Cardiac septum (tissue), 1 donor: ENCODE results near the gene HSPB3. TPM values are rescaled to one million over a fixed set of nuclear protein-coding genes. Genes with fewer than 3 reads are reported as not detected.
"Not testable (repeated sequence)": the region's sequence is repeated elsewhere in the genome, so short reads cannot be mapped to it uniquely, and the experiment has no call there.

ENCODE experiments used
- DNase-seq: peaks from one replicate; pipeline ENCODE4 v3.0.0-alpha.2; 2020; ENCODE audit warnings: low spot score
- intact Hi-C: fragments of 100-400 bp; cut with DNase I; formaldehyde crosslinking; loops from one replicate; pipeline ENCODE4 v1.14.0; 2022
- total RNA-seq: library from RNA; stranded (reverse); fragmentation: NEBNext Ultra II Directional; extraction: Animal tissue kit (Norgen Biotek cat#: 25700); gene quantifications from one replicate; pipeline ENCODE4 v1.2.1, GENCODE V29; 2021
- donor health status: DM: no; HTN: no; CAD: no.

Gene HSPB3
- total RNA-seq, 1 donor from 2014 or later = 210 TPM

- intact Hi-C loops = no loop called here
- DNase-seq = no peak
These were observed 5.0 kb upstream of the HSPB3 start for GRCh38 chr5:54450542-54450941.

GRCh38 chr5:54453046-54453445 is 2.5 kb upstream of the HSPB3 start:
- no peak for DNase-seq
- intact Hi-C loops = no loop called here

DNA sequence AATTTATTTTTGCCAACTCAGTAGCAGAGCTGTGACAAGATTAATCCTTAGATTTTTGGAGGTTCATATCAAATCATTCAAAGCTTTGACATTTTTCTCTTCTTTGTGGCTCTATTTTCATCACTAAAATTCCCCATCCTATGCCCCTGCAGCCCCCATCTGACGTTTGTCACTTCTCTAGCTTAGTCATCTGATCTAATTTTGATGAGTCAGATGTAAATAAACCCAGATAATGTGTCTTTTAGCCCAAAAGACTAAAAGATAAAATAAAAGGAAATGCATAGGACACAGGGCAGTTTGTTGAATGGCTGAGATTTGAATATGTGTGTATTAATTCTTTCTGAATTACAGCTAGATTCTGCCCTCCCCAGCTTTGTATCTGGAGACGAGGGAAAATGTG is 897 bp upstream of the HSPB3 start:
- intact Hi-C loops = no loop called here
- DNase-seq = no peak

DNA sequence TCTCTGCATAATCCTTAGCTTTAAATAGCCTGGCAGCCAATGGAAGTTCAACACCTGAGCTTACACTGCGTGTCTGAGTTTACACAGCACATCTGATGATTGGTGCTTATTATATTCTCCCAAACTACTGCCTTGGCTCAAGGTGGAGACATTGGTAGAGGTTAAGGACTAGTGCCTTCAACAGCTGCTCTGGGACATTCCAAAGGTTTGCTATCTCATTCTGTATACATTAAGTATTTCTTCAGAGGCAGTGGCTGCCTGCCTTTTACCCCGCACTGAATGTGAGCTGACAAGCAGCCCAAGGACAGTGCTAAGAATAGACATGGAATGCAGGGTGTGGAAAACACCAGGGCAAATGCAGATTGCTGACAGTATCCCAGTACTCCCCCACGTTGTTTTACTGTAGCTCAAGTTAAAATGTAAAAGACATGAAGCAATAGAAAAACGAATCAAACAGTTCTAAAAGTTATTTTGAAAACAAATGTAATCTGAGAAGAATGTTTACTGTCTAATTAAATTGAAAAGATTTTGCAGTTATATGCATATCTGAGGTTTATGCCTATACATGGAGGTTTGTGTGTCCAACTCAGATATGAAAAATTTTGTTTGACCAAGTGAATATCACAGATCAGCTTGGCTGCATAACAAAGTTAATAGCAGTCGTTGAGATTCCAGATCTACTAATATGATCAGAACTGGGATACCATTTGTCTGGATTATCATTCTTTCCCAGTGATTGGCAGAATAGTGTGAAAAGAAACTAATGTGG is 1.8 kb downstream of the HSPB3 start:
- DNase-seq = no peak
- intact Hi-C loops = no loop called here

DNA sequence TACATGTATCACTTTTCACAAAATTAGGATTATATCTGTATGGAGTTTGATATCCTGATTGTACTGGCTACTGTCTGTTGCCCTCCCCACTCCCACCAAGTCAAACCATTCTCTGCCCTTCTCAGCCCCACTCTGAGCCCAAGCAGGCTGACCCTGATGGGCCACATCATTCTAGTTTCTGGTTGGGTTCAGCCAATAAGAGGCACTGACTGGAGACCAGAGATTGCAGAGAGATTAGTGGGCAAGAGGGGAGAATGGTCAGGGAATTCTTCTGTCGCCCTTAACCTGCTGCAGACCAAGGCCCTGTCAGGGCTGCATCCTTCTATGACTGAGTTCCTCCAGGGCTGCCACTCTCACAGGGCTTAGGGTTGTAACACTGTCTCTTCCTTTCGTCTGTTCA is 2.7 kb downstream of the HSPB3 start:
- DNase-seq = no peak
- intact Hi-C loops = no loop called here

DNA sequence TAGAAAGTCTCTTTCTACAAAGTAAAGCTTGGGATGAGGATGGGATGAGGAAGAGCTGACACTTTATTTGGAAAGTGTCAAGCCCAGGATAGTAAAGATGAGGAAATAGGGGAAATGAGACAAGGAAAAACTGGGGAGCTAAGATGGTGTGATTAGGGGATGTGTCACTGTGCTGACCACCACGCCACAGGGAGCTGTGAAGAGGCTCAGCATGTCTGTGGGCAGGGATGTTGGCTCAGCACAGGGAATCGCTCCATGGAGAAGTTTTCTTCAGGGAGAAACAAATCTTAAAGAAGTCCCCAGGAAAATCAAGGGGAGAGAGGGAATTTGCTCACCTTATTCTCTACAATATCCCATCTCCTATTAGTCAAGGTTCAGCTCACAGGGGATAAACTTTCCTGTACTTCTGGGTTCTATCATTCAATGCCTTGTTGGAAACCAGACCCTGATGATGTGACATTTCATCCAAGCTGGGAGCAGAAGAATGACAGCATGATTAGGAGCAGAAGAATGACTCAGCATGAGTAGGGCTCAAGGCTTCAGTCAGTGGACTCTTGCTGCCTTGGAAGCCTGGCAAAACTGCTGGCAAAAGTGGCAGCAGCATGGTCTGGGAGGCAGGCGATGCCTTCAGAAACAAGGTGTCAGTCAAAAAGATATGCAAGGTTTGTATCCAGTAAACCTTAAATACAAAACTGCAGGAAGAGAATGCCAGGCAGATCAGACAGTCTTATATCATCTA is 4.9 kb downstream of the HSPB3 start:
- no peak for DNase-seq
- intact Hi-C loops = no loop called here

DNA sequence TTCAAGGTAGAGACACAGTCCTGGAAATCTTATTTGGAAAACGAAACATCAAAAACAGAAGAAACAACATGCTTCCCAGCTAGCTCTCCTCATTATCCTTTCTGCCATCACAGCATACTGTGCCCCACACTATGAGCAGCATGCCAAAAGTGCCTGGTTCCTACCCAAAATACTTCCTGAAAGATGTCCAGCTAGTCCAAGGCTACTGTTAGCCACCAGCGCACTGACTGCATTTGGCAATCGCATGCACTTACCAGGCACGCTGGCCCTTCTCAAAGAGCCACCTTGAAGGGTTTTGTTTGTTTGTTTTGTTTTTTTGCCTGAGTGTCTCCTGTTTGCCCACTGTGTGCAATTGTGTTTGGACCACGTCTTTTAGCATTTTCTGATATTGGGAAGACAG is 6.8 kb downstream of the HSPB3 start:
- no peak for DNase-seq
- intact Hi-C loops = no loop called here

DNA sequence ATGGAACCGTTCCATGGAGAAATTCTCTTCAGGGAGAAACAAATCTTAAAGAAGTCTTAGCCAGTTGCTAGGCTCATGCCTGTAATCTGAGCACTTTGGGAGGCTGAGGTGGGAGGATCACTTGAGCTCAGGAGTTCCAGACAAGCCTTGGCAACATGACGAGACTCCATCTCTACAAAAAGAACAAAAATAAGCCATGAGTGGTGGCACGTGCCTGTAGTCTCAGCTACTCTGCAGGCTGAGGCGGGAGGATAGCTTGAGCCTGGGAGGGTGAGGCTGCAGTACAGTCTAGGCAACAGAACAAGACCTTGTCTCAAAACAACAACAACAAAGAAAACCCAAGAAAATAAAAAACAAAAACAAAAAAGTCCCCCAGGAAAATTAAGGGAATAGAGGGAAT is 8.2 kb downstream of the HSPB3 start:
- intact Hi-C loops = no loop called here
- no peak for DNase-seq

DNA sequence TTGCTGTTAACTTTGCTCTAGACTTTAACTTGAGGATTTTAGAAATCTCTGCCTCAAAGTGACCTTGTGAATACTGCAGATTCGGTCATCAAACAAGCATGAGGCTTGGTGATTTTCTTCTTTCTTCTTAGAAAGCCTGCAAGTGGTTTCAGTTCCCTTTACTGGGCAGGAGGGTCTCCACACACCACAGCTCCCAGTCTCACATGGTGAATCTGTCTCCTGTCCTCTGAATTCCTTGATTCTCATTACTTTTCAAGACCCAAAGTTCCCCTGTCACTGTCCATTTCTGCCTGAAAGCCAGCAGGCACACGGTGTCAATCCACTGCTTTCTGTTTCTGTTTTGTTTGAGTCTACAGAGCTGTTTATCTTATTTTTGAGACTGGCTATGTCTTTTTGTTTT is 14.1 kb downstream of the HSPB3 start:
- intact Hi-C loops = no loop called here
- DNase-seq = no peak

DNA sequence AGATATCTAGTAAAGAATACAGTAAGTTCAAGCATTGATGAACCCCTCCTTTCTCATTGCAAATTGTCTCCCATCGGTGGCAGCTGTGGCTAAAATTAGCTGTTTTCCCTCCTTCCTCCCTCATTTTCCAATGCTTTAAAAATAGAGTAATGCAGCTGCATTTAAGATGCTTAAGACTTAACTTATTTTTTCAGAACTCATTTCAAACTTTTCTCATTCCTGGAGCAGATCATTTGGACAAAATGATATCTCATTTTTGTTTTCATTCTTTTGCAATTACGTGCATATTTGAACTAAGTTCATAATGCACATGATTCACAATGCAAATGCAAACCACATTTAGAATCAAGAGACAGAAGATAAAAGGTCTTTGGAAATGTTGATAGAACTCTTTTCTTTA is 14.6 kb downstream of the HSPB3 start:
- no peak for DNase-seq
- intact Hi-C loops = no loop called here

DNA sequence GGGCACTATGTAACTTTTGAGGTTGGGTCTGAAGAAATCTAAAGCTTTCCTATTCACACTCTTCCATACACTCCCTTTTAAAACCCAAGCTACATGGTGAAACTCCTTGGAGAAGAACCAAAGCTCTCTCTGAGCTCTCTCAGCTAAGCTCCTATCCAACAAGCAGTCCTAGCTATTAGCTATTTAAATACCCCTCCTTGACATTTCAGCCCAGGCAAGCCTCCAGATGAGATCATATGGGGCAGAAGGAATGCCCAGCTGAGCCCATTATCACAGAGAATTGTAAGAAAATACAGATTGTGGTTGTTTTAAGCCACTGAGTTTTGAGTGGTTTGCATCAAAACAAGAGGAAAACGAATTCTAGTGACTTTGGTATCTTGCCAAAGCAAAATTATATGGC is 15.2 kb downstream of the HSPB3 start:
- intact Hi-C loops = no loop called here
- DNase-seq = no peak

GRCh38 chr5:54471398-54471797 is 15.9 kb downstream of the HSPB3 start:
- DNase-seq = no peak
- intact Hi-C loops = no loop called here

GRCh38 chr5:54476682-54477081 is 21.2 kb downstream of the HSPB3 start:
- no peak for DNase-seq
- intact Hi-C loops = no loop called here

GRCh38 chr5:54477941-54478478 is 22.5 kb downstream of the HSPB3 start:
- intact Hi-C loops = no loop called here
- DNase-seq = no peak

DNA sequence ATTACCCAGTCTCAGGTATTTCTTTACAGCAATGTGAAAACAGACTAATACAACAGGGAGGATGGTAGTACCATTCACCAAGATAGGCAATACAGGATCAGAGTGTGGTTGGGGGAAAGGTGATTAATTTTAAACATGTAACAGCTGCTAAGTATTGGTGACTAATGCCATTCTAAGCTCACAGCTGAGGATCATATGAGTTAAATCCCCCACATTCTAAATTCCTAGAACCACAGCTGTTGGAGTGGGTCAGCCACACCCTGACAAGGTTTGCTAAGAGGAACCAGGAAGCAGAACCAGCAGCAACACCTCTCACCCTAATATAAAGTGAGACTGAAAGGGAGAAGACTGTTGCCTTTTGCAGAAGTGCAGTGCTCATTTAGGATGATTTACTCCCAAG is 24.8 kb downstream of the HSPB3 start:
- no peak for DNase-seq
- intact Hi-C loops = no loop called here

GRCh38 chr5:54484219-54484894 is 28.9 kb downstream of the HSPB3 start:
- intact Hi-C loops = no loop called here

DNA sequence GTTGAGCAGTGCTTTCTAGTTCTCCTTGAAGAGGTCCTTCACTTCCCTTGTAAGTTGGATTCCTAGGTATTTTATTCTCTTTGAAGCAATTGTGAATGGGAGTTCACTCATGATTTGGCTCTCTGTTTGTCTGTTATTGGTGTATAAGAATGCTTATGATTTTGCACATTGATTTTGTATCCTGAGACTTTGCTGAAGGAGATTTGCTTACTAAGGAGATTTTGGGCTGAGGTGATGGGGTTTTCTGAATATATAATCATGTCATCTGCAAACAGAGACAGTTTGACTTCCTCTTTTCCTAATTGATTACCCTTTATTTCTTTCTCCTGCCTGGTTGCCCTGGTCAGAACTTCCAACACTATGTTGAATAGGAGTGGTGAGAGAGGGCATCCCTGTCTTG is 30.2 kb downstream of the HSPB3 start:
- not testable (repeated sequence) for DNase-seq
- intact Hi-C loops = loop anchor here (5.0 kb wide), 3 partner anchors 38 to 233 kb away; partner anchors contain the start of gene ARL15

More at GRCh38 chr5:54484219-54484894, 28.9 kb downstream of the HSPB3 start:
- DNase-seq = no peak

- intact Hi-C loops = loop anchor here (5.0 kb wide), 3 partner anchors 42 to 237 kb away; partner anchors contain the start of gene ARL15
- DNase-seq = not testable (repeated sequence)
These were observed 34.1 kb downstream of the HSPB3 start for GRCh38 chr5:54489648-54489979.

- intact Hi-C loops = no loop called here
- DNase-seq = no peak
These were observed 35.8 kb downstream of the HSPB3 start for GRCh38 chr5:54491326-54491725.

DNA sequence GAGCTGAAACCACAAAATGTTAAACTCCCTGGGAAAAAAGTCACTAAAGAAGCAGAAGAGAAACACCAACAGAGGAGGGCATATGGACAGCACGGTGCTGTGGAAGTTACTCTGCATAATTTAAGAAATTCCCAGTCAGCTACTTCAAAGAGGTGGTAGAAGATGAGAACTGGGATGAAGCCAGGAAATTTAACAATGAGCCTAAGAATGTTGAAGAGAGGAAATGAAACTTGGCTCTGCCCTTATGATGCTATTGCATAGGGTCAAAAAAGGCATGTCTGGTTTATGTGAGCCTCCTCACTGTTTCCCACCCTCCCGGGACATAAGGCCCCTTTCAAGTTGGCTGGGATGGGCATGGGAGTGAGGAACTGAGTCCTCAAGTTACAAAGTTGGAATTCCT is 36.7 kb downstream of the HSPB3 start:
- intact Hi-C loops = no loop called here
- DNase-seq = no peak
